ENCODE data around the gene TMA7.

DNA sequence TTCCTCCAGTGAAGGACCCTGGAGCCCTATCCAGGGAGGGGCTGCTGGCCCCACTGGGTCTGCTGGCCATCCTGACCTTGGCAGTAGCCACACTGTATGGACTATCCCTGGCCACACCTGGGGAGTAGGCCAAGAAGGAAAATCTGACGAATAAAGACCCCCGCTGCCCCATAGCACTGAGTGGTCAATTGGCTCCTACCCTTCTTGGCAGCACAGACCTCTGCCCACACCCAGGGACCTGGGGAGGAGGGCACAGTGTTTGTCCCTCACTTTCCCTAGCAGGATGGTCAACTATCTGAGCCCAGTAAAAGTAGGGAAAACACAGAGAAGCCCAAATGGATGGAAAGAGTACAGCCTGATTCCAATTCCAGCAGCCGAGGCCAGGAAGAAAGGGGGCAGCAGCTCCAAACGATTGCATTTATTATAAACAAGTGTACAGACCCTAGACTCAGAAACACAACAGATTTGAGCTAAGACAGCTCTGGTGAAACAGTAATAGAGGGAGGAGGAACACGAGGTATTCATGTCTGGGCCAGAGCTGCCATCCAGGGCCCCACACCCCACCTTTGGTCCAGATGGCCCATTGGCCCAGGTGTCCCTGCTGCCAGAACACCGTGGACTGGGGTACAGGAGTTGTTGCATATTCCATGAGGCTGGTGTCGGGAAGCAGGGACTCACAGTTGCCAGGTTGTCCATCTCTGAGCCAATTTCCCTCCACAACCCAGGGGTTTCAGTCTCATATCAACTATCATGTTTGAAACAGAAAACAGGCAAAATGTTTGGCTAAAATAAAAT, 27.6 kb downstream of the TMA7 start:
- TF ChIP-seq POLR2A (IDR thresholded peaks at IDR 0.05; ENCODE audit: low read depth, low read length) (no peak; the same call in 1 of the 2 replicates), TAF1 (IDR thresholded peaks at IDR 0.05; ENCODE audit: borderline replicate concordance, low read depth, low read length) (no peak)

Measured in GM12892 (cell line).